Occipital lobe (tissue), 2 donors: Measurements from ENCODE around the gene RASA3. TPM values are rescaled to one million over a fixed set of nuclear protein-coding genes. Genes with fewer than 3 reads are reported as not detected.

Source experiments
- DNase-seq: peaks from one replicate; lab custom pipeline; 2025; lab: John Stamatoyannopoulos, UW
- total RNA-seq: library from RNA; depleted of rRNA; stranded (reverse); fragments of >200 nt; gene quantifications from one replicate; pipeline ENCODE4 v1.2.3, GENCODE V29; 2014

The RASA3 gene
- total RNA-seq, 1 donor from 2014 or later, result 14.2 TPM

DNA sequence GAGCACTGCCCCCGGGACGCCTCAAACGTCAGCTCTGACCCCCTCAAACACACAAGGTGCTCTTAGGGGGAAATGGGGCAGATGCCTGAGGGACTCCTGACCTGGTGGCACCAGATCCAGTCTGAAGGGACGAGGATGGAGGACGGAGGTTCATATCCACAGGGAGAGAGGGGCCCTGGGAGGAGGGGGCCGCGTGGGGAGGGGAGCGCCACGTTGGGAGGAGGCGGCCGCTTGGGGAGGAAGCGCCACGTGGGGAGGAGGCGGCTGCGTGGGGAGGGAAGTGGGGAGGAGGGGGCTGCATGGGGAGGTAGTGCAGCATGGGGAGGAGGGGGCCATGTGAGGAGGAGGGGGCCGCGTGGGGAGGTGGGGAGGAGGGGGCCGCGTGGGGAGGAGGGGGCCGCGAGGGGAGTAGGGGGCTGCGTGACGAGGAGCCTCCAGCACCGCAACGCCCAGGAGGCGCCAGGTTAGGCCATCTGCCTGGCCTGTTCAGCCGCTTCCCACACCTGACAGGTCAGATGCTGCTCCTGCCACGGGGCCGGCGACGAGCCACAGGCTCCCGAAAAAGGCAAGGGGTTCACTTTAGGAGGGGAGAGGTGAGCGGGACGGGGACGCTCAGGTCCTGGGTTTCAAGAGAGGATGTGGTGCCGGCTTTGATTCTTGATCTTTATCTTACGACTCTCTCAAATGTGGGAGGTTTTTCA, 121.9 kb downstream of the RASA3 start:
- DNase-seq, result no peak

DNA sequence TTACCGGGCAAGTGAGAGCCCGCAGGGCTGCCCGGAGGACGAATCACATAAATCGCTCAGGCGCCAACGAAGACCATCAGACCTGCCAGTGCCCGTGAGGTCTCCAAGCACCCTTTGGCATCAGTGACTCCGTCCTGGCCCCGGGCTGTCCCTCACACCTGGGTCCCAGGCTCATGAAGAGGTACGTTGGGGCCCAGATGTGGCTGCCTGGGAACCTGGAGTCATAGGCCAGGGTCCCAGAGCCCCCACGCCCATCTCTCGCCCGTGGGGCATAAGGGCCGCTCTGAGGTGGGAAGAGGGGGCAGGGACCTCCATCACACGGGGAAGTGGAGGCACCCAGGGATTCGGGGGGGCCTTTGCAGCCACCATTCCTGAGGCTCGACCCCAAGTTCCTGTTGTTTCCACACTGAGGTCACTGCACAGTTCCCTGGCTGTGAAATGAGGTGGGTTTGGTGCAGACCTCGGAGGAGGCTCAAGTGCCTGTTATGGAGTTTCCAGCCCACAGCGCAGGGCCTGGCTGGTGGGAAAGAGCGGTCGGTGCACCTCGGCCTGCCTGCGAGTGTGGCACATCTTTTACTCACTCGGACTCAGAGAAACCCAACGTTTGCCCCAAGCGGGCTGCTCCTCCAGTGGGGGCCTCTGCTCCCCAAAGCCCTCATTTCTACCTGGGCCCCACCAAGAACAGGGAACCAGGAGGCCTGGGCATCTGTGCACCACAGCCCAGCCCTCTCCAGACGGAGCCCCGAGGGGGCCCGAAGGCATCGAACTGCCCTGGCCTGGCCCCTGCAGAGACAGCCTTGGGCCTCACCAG, 122.6 kb downstream of the RASA3 start:
- no peak for DNase-seq

GRCh38 chr13:114008964-114009589, 123.3 kb downstream of the RASA3 start:
- no peak for DNase-seq

DNA sequence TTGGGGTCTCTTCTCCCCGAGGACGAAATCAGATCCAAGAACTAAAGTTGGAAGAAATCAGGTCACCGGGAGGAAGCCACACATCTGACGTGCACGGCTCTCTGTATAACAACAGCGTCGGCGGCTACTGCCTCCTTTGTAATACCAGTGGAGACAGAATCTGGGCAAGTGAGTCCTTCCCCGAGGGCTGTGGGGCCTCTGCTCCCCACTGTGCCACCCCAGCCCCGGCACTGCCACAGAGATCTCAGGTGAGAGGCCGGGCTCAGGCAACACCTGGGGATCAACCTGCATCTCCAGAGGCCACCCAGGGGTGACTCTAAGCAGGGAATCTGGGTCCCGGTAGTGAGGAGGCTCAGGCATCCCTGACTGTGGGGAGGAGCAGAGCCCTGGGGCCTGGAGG, 124.9 kb downstream of the RASA3 start:
- DNase-seq, result no peak

GRCh38 chr13:114005206-114005724, 127.2 kb downstream of the RASA3 start:
- no peak for DNase-seq

- peak; percentile 24 for DNase-seq
These were observed 127.8 kb downstream of the RASA3 start for GRCh38 chr13:114004420-114005205.

DNA sequence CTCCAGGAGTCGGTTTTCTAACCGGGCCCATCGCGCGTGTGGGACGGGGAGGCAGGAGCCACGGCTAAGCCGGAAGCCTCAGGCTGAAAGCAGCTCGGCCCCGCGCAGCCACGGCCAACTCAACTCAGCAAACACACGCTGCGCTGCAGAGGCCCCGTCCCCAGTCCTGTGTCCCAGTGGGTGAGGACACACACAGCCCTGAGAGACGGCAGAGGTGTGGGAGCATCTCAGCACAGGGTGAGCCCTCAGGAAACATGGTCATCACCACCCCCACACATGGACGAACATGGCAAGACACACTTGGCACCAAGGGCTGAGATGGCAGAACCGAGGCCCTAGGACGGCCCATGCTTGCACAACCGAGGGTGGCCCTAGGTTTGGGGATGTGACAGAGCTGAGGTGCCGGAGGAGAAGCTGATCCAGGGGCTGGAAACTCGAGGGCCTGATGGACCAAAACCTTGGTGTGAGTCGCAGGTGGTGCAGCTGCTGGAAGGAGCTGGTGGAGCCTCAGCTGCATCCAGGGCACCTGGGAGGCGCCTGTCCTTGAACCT, 129.6 kb downstream of the RASA3 start:
- no peak for DNase-seq

GRCh38 chr13:114002009-114002544, 130.3 kb downstream of the RASA3 start:
- no peak for DNase-seq

DNA sequence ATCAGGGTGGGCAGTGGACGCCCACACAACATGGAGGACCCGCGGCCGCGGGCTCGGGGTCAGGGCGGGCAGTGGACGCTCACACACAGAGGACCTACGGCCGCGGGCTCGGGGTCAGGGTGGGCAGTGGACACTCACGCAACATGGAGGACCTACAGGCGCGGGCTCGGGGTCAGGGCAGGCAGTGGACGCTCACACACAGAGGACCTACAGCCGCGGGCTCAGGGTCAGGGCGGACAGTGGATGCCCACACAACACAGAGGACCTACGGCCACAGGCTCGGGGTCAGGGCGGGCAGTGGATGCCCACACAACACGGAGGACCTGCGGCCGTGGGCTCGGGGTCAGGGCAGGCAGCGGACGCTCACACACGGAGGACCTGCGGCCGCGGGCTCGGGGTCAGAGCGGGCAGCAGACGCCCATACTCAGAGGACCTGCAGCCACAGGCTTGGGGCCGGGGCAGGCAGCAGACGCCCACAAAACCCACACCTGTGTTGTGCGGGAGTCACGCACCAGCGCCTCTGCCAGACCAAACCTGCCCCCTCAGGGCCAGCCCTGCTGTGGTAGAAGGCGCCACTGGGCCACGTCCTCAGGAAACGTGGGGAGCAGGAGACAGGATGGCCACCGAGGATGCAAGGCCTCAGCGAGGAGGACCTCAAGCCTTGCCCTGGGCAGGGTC, 131.0 kb downstream of the RASA3 start:
- DNase-seq, result no peak

GRCh38 chr13:114000151-114001040, 132.0 kb downstream of the RASA3 start:
- DNase-seq, result no peak

DNA sequence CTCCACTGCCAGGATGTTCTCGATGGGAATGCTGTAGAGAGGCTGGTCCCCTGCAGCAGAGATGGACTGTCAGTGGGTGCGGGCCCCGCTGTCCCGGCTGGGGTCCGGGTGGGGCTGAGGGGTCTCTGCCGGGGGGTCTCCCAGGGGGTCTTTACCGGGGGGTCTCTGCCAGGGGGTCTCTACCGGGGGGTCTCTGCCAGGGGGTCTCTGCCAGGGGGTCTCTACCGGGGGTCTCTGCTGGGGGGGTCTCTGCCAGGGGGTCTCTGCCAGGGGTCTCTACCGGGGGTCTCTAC, 132.9 kb downstream of the RASA3 start:
- DNase-seq, result no peak

- DNase-seq, result no peak
These were observed 133.4 kb downstream of the RASA3 start for GRCh38 chr13:113998781-113999617.

- DNase-seq, result no peak
These were observed 134.3 kb downstream of the RASA3 start for GRCh38 chr13:113997845-113998751.

DNA sequence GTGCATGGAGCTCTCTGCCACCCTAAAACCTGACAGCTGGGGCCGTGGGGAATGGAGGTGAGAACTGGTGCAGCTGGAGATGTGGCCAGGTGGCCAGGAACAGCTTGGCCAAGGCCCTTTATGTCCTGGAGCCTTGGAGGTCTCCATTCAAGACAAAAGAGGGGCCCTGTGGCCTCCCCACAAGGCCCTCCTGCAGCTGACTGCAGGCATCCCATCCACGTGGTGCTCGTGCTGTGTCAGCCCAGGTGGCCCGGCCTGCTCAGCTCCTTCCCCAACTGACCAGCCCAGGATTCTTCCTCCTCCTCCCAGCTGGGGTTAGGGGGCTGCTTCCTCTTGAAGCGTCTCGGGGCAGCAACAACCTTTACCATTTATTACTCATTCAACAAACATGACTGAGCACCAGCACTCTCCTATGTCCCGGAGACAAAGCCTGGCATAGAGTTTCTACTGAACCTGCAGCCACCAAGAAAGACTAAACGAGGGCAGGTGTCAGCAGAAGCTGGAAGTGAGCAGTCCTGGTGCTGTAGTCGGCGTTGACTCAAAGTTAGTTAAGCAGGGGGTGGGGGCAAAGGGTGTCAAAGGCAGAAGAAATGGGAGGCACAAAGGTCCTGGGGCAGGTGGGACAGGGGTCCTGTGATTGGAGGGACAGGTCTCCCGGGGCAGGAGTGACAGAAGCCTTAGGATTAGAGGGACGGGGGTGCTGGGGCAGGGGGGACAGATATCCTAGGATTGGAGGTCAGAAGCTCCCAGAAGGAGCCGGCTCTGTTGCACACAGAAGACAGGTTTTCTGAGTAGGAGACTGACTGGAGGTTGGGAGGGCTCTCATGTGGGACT, 135.3 kb downstream of the RASA3 start:
- DNase-seq, result no peak

DNA sequence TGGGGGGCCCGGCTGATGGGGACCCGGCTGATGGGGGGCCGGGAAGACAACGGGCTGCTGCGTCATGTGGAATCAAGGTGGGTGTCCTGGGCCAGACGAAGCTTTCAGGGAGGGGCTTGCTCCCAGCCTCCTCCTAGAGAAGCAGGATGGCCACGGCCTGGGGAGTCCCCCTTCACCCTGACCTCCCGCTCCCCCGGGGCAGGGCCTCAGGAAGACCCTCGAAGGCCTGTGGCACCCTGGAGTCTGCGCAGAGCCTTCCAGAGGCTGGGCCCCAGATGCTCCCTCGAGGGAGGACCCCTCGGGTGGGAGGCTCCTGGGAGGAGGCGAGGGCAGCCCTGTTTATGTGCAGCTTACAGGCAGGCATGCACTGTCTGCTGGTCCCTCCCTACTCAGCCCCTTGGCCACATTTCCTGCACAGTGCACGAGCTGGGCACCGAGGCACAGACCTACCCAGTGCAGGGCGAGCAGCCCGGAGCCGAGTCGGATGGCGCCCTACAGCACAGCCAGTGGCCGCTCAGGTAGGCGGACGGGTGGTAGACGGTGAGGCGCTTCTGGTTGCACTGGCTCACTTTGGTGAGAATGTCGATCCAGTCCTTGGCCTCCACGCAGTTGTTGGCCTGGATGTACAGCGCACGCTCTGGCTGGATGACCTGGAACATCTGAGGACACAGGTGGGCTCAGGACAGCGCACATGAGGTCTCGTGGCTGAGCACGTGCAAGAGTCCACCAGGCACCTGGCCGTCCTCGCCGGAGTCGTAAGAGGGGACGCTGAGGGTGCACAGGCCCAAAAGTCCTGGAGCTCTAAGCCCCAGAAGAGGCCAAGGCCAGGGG, 136.1 kb downstream of the RASA3 start:
- DNase-seq, result no peak
